Endodermal cell (in vitro differentiated cells): ENCODE data around the gene SND1. TPM values are rescaled to one million over a fixed set of nuclear protein-coding genes. Genes with fewer than 3 reads are reported as not detected.

Experiments
- DNase-seq: peaks from one replicate; pipeline ENCODE4 v3.0.0-alpha.2; 2017
- H3K27ac ChIP-seq: 2 replicates; pipeline ENCODE4 v1.5.1; 2013; ENCODE audit warnings: mild to moderate bottlenecking, low read depth, low read length, moderate library complexity
- H3K27me3 ChIP-seq: 2 replicates; pipeline ENCODE4 v1.6.1; 2013; ENCODE audit warnings: mild to moderate bottlenecking, low read length, moderate library complexity; ENCODE audit not compliant: insufficient read depth, control insufficient read depth, poor library complexity, severe bottlenecking
- H3K36me3 ChIP-seq: 2 replicates; pipeline ENCODE4 v1.7.0; 2013; ENCODE audit warnings: mild to moderate bottlenecking, low read length, moderate library complexity; ENCODE audit not compliant: control insufficient read depth, insufficient read depth
- H3K4me1 ChIP-seq: one replicate; pipeline ENCODE4 v1.7.0; 2013; ENCODE audit warnings: low read length; ENCODE audit not compliant: control insufficient read depth, insufficient read depth
- H3K4me3 ChIP-seq: 2 replicates; pipeline ENCODE4 v1.5.1; 2013; ENCODE audit warnings: mild to moderate bottlenecking, low read length, moderate library complexity
- H3K9ac ChIP-seq: 2 replicates; pipeline ENCODE4 v1.6.1; 2013; ENCODE audit warnings: mild to moderate bottlenecking, low read length, moderate library complexity; ENCODE audit not compliant: poor library complexity, severe bottlenecking; ENCODE audit errors: extremely low read depth
- H3K9me3 ChIP-seq: 2 replicates; pipeline ENCODE4 v1.6.1; 2013; ENCODE audit warnings: mild to moderate bottlenecking, low read length, moderate library complexity; ENCODE audit not compliant: control insufficient read depth
- H3K27ac Mint-ChIP-seq: 2 replicates; pipeline ENCODE4 v1.8.0; 2020; ENCODE audit warnings: mixed read lengths
- H3K27me3 Mint-ChIP-seq: 2 replicates; pipeline ENCODE4 v1.8.0; 2021; ENCODE audit warnings: mild to moderate bottlenecking, mixed read lengths; ENCODE audit not compliant: insufficient read depth
- H3K36me3 Mint-ChIP-seq: 2 replicates; pipeline ENCODE4 v1.8.0; 2020; ENCODE audit warnings: low read depth, mixed read lengths
- H3K4me1 Mint-ChIP-seq: 2 replicates; pipeline ENCODE4 v1.8.0; 2020; ENCODE audit warnings: mixed read lengths
- H3K4me3 Mint-ChIP-seq: 2 replicates; pipeline ENCODE4 v1.8.0; 2020; ENCODE audit warnings: mild to moderate bottlenecking, moderate library complexity, mixed read lengths
- H3K9me3 Mint-ChIP-seq: 2 replicates; pipeline ENCODE4 v1.8.0; 2020; ENCODE audit warnings: mild to moderate bottlenecking, mixed read lengths
- WGBS, 2 experiments: methylation state at CpG; one replicate each; pipeline versions ENCODE4 v1.1.5 to v1.1.7; 2013; ENCODE audit warnings: missing lambda C conversion rate in 2 of 2, mixed read lengths in 1 of 2; ENCODE audit not compliant: insufficient coverage in 1 of 2, insufficient read length in 1 of 2; 5-methylcytosine and 5-hydroxymethylcytosine counted together
- total RNA-seq, 2 donors: library from RNA; stranded (reverse); fragmentation: NEBNext Ultra II Directional in 1 of 2; extraction: Animal tissue kit (Norgen Biotek cat#: 25700) in 1 of 2; gene quantifications; 2 replicates in 1 of 2; 3 replicates in 1 of 2; pipeline ENCODE4 v1.2.1, GENCODE V29; 2021
- TF ChIP-seq, protein P1 (sequence below): fragments of 200-600 bp; sonication (generic); conservative IDR thresholded peaks from 2 replicates; pipeline ENCODE4 v1.5.0; 2021; ENCODE audit warnings: antibody characterized with exemption, mild to moderate bottlenecking

SND1 gene
- total RNA-seq, 2 donors from 2014 or later = 240 to 267 TPM

DNA sequence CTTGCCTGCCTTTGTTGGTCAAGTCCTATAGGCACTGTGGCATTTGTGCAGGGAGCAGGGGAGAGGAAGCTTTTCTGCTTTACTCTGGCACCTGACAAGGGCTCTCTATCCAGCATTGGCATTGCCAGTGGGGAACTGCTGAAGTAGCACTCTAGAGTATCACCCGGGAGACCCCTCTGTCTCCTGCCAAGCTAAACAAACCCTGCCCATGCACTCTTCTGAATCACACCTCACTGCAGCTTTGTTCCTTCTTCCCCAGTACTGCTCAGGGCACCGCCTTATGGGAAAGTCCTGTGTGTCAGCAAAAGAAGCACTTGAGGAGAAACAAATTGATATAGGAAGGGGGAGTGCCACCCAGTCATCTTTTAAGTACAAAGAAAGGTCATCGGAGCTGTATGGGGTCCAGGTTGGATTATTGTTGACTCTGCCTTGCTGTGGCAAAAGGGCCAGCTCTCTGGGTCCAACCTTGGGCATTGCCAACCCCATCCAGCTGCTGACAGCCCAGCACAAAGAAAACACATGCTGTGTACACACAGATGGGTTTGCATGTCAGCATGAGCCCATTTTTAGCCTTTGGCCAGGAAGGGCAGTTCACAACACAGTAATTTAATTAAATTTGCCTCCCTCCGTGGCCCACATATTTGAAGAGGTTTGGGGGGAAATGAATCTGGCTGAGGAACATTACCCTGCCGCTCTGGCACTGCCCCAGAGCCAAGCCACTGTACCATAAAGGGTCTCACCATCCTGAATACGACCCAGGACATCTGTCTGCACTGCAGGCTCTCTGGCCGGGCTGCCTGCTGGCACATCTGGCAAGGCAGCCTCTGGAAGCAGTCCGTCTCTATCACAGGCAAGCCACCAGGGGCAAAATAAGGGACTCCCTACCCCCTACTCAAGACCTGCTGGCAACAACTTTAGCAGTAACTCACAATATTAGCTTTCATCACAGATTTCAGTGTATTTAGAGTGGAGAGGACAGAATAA is 366.2 kb downstream of the SND1 start:
- Mint-ChIP-seq H3K4me1 (peaks cover 16% of the 10 kb centered on the region), H3K27ac (no peak overlapping the region), H3K4me3 (no peak overlapping the region), H3K27me3 (no peaks in the 10 kb centered on the region), H3K36me3 (peaks cover 16% of the 10 kb centered on the region), H3K9me3 (no peaks in the 10 kb centered on the region)
- 74 to 76% methylated on average over 3 to 8 of the region's 8 CpGs for WGBS, 2 experiments
- Histone ChIP-seq H3K9me3 (no peaks in the 10 kb centered on the region), H3K27ac (peak overlapping the region; percentile 73), H3K4me3 (no peak overlapping the region), H3K4me1 (peaks cover 6% of the 10 kb centered on the region), H3K9ac (no peak overlapping the region), H3K27me3 (no peaks in the 10 kb centered on the region), H3K36me3 (peaks cover 41% of the 10 kb centered on the region)
- DNase-seq = peak; percentile 55
- TF ChIP-seq, protein P1, sequence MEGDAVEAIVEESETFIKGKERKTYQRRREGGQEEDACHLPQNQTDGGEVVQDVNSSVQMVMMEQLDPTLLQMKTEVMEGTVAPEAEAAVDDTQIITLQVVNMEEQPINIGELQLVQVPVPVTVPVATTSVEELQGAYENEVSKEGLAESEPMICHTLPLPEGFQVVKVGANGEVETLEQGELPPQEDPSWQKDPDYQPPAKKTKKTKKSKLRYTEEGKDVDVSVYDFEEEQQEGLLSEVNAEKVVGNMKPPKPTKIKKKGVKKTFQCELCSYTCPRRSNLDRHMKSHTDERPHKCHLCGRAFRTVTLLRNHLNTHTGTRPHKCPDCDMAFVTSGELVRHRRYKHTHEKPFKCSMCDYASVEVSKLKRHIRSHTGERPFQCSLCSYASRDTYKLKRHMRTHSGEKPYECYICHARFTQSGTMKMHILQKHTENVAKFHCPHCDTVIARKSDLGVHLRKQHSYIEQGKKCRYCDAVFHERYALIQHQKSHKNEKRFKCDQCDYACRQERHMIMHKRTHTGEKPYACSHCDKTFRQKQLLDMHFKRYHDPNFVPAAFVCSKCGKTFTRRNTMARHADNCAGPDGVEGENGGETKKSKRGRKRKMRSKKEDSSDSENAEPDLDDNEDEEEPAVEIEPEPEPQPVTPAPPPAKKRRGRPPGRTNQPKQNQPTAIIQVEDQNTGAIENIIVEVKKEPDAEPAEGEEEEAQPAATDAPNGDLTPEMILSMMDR = no peak

DNA sequence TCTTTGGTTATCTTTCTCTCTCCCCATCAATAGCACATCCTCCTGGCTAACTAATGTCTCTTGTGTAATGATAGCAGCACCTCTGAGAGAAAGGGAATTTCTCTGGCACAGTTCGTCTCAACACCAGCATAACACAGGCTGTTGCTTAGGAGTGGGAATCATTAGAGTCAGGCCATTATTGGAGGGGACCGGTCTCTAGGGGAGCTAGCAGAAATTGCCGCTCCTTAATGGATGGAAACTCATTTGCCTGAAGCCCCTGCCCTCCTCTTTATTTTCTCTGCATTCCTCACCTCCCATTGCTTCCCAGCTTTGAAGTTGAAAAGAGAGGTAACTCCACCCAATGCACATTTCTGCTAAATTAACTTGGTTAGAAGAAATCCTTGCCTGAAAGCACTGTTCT is 367.3 kb downstream of the SND1 start:
- Histone ChIP-seq H3K27me3 (no peaks in the 10 kb centered on the region), H3K4me3 (no peak overlapping the region), H3K27ac (peak overlapping the region; percentile 73), H3K9ac (no peak overlapping the region), H3K36me3 (peaks cover 37% of the 10 kb centered on the region), H3K4me1 (peaks cover 7% of the 10 kb centered on the region), H3K9me3 (no peaks in the 10 kb centered on the region)
- 31 to 67% methylated on average over 2 to 3 of the region's 3 CpGs for WGBS, 2 experiments
- Mint-ChIP-seq H3K4me1 (peaks cover 16% of the 10 kb centered on the region), H3K9me3 (no peaks in the 10 kb centered on the region), H3K27ac (no peak overlapping the region), H3K36me3 (peaks cover 13% of the 10 kb centered on the region), H3K4me3 (no peak overlapping the region), H3K27me3 (no peaks in the 10 kb centered on the region)
- TF ChIP-seq, protein P1 = no peak
- DNase-seq = no peak

DNA sequence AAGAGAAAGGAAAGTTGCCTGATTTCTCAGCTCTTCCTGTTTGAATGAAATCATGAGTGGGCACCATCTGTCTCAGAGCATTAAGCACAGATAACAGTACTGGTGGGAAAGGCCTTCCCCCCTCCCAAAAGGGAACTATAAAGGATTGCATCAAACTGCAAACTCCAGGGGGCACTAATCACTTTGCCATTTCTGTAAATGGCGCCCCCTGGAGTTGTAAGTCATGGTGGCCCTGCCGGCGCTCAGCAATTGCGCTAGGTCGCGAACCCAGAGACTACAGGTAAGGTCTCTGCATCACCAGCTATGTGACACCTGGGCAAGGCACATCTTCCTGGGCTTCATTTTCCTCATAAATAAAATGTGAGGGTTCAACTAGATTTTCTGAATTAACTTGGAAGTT is 368.2 kb downstream of the SND1 start:
- WGBS, 2 experiments = 87 to 95% methylated on average over 5 to 6 of the region's 6 CpGs
- no peaks in the 10 kb centered on the region for H3K27me3 ChIP-seq
- H3K9ac ChIP-seq = no peak overlapping the region
- DNase-seq = peak; percentile 89
- TF ChIP-seq, protein P1 = peak; percentile 81
- H3K27me3 Mint-ChIP-seq = no peaks in the 10 kb centered on the region
- H3K9me3 ChIP-seq = no peaks in the 10 kb centered on the region
- H3K36me3 ChIP-seq = peaks cover 42% of the 10 kb centered on the region
- H3K4me3 Mint-ChIP-seq = no peak overlapping the region
- no peaks in the 10 kb centered on the region for H3K9me3 Mint-ChIP-seq
- no peak overlapping the region for H3K27ac Mint-ChIP-seq
- H3K4me1 ChIP-seq = peaks cover 7% of the 10 kb centered on the region
- no peak overlapping the region for H3K27ac ChIP-seq
- H3K36me3 Mint-ChIP-seq = peaks cover 13% of the 10 kb centered on the region
- peaks cover 16% of the 10 kb centered on the region for H3K4me1 Mint-ChIP-seq
- H3K4me3 ChIP-seq = no peak overlapping the region
